IPS-18c (cell line): ENCODE measurements around the gene MUC5B.

Experiments
- H3K4me3 ChIP-seq: 2 replicates; pipeline ENCODE4 v1.7.0; 2013; ENCODE audit warnings: low read depth, mild to moderate bottlenecking, low read length, moderate library complexity; ENCODE audit not compliant: insufficient read depth
- H3K9me3 ChIP-seq: one replicate; pipeline ENCODE4 v1.6.1; 2013; ENCODE audit warnings: mild to moderate bottlenecking, low read length, moderate library complexity; ENCODE audit not compliant: control insufficient read depth, insufficient read depth

The MUC5B gene

GRCh38 chr11:1292644-1293618 is 70.1 kb downstream of the MUC5B start:
- Histone ChIP-seq H3K4me3 (no peak overlapping the region), H3K9me3 (no peaks in the 10 kb centered on the region)

GRCh38 chr11:1293619-1294015 is 70.8 kb downstream of the MUC5B start:
- no peak overlapping the region for H3K4me3 ChIP-seq
- no peaks in the 10 kb centered on the region for H3K9me3 ChIP-seq

GRCh38 chr11:1295086-1295485 is 72.2 kb downstream of the MUC5B start:
- H3K9me3 ChIP-seq: no peaks in the 10 kb centered on the region
- no peak overlapping the region for H3K4me3 ChIP-seq

- Histone ChIP-seq H3K4me3 (no peak overlapping the region), H3K9me3 (no peaks in the 10 kb centered on the region)
These were observed 72.7 kb downstream of the MUC5B start for GRCh38 chr11:1295591-1295990.

- Histone ChIP-seq H3K9me3 (no peaks in the 10 kb centered on the region), H3K4me3 (no peak overlapping the region)
These were observed 73.4 kb downstream of the MUC5B start for GRCh38 chr11:1296287-1296686.

- H3K9me3 ChIP-seq: no peaks in the 10 kb centered on the region
- no peak overlapping the region for H3K4me3 ChIP-seq
These were observed 74.2 kb downstream of the MUC5B start for GRCh38 chr11:1297011-1297575.

GRCh38 chr11:1297576-1298473 is 75.0 kb downstream of the MUC5B start:
- H3K4me3 ChIP-seq: no peak overlapping the region
- H3K9me3 ChIP-seq: no peaks in the 10 kb centered on the region

GRCh38 chr11:1298695-1299492 is 76.0 kb downstream of the MUC5B start:
- H3K4me3 ChIP-seq: no peak overlapping the region
- H3K9me3 ChIP-seq: no peaks in the 10 kb centered on the region

- Histone ChIP-seq H3K4me3 (no peak overlapping the region), H3K9me3 (no peaks in the 10 kb centered on the region)
These were observed 76.8 kb downstream of the MUC5B start for GRCh38 chr11:1299621-1300020.

- H3K4me3 ChIP-seq: no peak overlapping the region
- no peaks in the 10 kb centered on the region for H3K9me3 ChIP-seq
These were observed 77.3 kb downstream of the MUC5B start for GRCh38 chr11:1300121-1300520.

GRCh38 chr11:1300569-1301187 is 77.8 kb downstream of the MUC5B start:
- Histone ChIP-seq H3K9me3 (no peaks in the 10 kb centered on the region), H3K4me3 (no peak overlapping the region)

- Histone ChIP-seq H3K4me3 (no peak overlapping the region), H3K9me3 (no peaks in the 10 kb centered on the region)
These were observed 78.5 kb downstream of the MUC5B start for GRCh38 chr11:1301220-1302000.

GRCh38 chr11:1302041-1302460 is 79.2 kb downstream of the MUC5B start:
- H3K9me3 ChIP-seq: no peaks in the 10 kb centered on the region
- H3K4me3 ChIP-seq: no peak overlapping the region

GRCh38 chr11:1302461-1303125 is 79.7 kb downstream of the MUC5B start:
- no peaks in the 10 kb centered on the region for H3K9me3 ChIP-seq
- H3K4me3 ChIP-seq: no peak overlapping the region

- no peaks in the 10 kb centered on the region for H3K9me3 ChIP-seq
- no peak overlapping the region for H3K4me3 ChIP-seq
These were observed 80.4 kb downstream of the MUC5B start for GRCh38 chr11:1303126-1303821.
